HepG2 (cell line): Measurements from ENCODE around the gene ZNF772. TPM values are rescaled to one million over a fixed set of nuclear protein-coding genes. Genes with fewer than 3 reads are reported as not detected.
A peak's percentile ranks its signal among the peaks of the same experiment; 100 is the strongest.
"Not testable (repeated sequence)": the region's sequence is repeated elsewhere in the genome, so short reads cannot be mapped to it uniquely, and the experiment has no call there.

Source experiments
- ASH2L ChIP-seq: fragments of 300-600, 200-600 bp; sonication (generic); IDR thresholded peaks from 2 replicates; pipeline ENCODE4 v1.7.0; 2017; ENCODE audit warnings: low read depth, mild to moderate bottlenecking, moderate library complexity, mixed read lengths, low read length; ENCODE audit not compliant: insufficient read length
- CBX5 ChIP-seq: sonication (generic); formaldehyde crosslinking; IDR thresholded peaks from 2 replicates; pipeline ENCODE4 v1.4.0; 2020; ENCODE audit warnings: missing genetic modification reagents, borderline replicate concordance
- HDAC2 ChIP-seq: sonication (generic); formaldehyde crosslinking; IDR thresholded peaks from 2 replicates; pipeline ENCODE4 v1.4.0; 2020; ENCODE audit warnings: missing genetic modification reagents
- MXI1 ChIP-seq: IDR thresholded peaks from 3 replicates; pipeline ENCODE4 v1.6.1; 2012; ENCODE audit warnings: low read depth, low read length, inconsistent platforms, borderline replicate concordance
- NR2F6 ChIP-seq, 2 experiments: IDR thresholded peaks; 2 replicates each; pipeline ENCODE4 v1.6.1; 2016; ENCODE audit warnings: antibody characterized with exemption in 1 of 2, mild to moderate bottlenecking in 1 of 2
- PHF8 ChIP-seq: sonication (generic); formaldehyde crosslinking; IDR thresholded peaks from 2 replicates; pipeline ENCODE4 v1.5.0; 2020; ENCODE audit warnings: missing genetic modification reagents
- PITX1 ChIP-seq: sonication (generic); formaldehyde crosslinking; IDR thresholded peaks from 2 replicates; pipeline ENCODE4 v1.5.1; 2020; ENCODE audit warnings: mild to moderate bottlenecking, missing genetic modification reagents
- RXRA ChIP-seq: sonication (generic); formaldehyde crosslinking; IDR thresholded peaks from 2 replicates; pipeline ENCODE4 v1.5.1; 2020; ENCODE audit warnings: missing genetic modification reagents
- SOX6 ChIP-seq, 2 experiments: fragments of 450-650 bp in 1 of 2; sonication (generic) in 1 of 2; formaldehyde crosslinking in 1 of 2; IDR thresholded peaks; 2 replicates each; pipeline versions ENCODE4 v1.4.0 to v1.6.1; 2017 to 2020; ENCODE audit warnings: antibody characterized with exemption in 1 of 2, mild to moderate bottlenecking in 1 of 2, missing genetic modification reagents in 1 of 2
- ZFY ChIP-seq: sonication (generic); formaldehyde crosslinking; IDR thresholded peaks from 2 replicates; pipeline ENCODE4 v1.4.0; 2020; ENCODE audit warnings: missing genetic modification reagents
- ZNF274 ChIP-seq: sonication (generic); formaldehyde crosslinking; IDR thresholded peaks from 2 replicates; pipeline ENCODE4 v1.5.1; 2020; ENCODE audit warnings: mild to moderate bottlenecking, missing genetic modification reagents
- polyA plus RNA-seq, 8 experiments: library from polyadenylated mRNA; depleted of rRNA in 3 of 8; stranded (reverse) in 7 of 8; unstranded in 1 of 8; fragments of >200 nt; fragmentation: Illumina TruSeq in 4 of 8; extraction: Trizol in 4 of 8; gene quantifications; 2 replicates each; pipeline versions ENCODE4 v1.2.1 to v1.2.3, GENCODE V29; 2011 to 2016; ENCODE audit warnings: low read depth in 4 of 8, missing spikeins in 1 of 8, mixed read lengths in 1 of 8; ENCODE audit not compliant: insufficient read depth in 1 of 8
- total RNA-seq, 5 experiments: library from RNA; depleted of rRNA; stranded (reverse); fragments of >200 nt; fragmentation: Illumina TruSeq; extraction: Trizol; gene quantifications; 2 replicates each; pipeline ENCODE4 v1.2.3, GENCODE V29; 2016; ENCODE audit warnings: low read depth in 1 of 5
- TF ChIP-seq, protein P1 (sequence below), 2 experiments: fragments of 450-650 bp in 1 of 2; sonication (generic) in 1 of 2; formaldehyde crosslinking in 1 of 2; IDR thresholded peaks; 2 replicates each; pipeline versions ENCODE4 v1.6.1 to v1.8.0; 2016 to 2022; ENCODE audit warnings: antibody characterized with exemption in 1 of 2, mild to moderate bottlenecking in 1 of 2, missing genetic modification reagents in 1 of 2
- TF ChIP-seq, protein P2 (sequence below): sonication (generic); formaldehyde crosslinking; IDR thresholded peaks from 2 replicates; pipeline ENCODE4 v1.9.0; 2022; ENCODE audit warnings: missing genetic modification reagents, mild to moderate bottlenecking, borderline replicate concordance
- TF ChIP-seq, protein P3 (sequence below): sonication (generic); formaldehyde crosslinking; IDR thresholded peaks from 2 replicates; pipeline ENCODE4 v1.4.0; 2020; ENCODE audit warnings: missing genetic modification reagents

The ZNF772 gene
- total and polyA plus RNA-seq, 2 of the 13 experiments (the other 11 are each of a cell fraction or from before 2014, with no cell fraction given), result 3.1 to 17.2 TPM

DNA sequence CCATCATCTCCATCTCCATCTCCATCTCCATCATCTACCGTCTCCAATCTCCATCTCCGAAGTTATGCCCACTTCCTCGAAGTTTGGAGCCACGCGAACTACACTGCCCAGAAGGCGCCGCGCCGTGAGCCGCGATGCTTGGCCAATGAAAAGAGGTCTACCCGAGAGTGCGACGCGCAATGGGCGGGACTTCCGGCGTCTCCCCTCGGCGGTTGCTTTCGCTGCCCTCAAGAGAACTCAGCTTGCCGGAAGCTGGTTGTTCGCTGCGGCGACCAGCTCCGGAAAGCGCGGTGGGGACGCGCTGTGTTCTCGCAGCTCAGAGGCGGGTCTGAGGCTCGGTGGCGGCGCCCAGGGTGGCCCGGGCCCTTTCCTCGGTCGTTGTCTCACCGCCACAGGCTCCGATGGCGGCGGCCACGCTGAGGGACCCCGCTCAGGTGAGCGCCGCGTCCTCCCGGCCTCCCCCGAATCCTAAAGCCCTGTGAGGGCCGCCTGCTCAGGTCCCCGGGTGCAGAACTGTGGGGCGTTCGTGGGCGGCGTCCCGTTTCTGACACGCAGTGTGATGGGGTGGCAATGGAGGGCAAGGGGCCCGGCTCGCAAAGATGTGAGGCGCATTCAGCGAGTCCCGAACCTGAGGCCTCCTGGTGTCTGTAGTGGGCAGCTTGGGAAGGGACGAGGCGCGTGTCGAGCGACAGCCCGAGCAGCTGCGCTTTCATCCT lies 22.5 kb upstream of the ZNF772 start, which contains the start of gene ZNF773 (continued):
- TF ChIP-seq, protein P1, sequence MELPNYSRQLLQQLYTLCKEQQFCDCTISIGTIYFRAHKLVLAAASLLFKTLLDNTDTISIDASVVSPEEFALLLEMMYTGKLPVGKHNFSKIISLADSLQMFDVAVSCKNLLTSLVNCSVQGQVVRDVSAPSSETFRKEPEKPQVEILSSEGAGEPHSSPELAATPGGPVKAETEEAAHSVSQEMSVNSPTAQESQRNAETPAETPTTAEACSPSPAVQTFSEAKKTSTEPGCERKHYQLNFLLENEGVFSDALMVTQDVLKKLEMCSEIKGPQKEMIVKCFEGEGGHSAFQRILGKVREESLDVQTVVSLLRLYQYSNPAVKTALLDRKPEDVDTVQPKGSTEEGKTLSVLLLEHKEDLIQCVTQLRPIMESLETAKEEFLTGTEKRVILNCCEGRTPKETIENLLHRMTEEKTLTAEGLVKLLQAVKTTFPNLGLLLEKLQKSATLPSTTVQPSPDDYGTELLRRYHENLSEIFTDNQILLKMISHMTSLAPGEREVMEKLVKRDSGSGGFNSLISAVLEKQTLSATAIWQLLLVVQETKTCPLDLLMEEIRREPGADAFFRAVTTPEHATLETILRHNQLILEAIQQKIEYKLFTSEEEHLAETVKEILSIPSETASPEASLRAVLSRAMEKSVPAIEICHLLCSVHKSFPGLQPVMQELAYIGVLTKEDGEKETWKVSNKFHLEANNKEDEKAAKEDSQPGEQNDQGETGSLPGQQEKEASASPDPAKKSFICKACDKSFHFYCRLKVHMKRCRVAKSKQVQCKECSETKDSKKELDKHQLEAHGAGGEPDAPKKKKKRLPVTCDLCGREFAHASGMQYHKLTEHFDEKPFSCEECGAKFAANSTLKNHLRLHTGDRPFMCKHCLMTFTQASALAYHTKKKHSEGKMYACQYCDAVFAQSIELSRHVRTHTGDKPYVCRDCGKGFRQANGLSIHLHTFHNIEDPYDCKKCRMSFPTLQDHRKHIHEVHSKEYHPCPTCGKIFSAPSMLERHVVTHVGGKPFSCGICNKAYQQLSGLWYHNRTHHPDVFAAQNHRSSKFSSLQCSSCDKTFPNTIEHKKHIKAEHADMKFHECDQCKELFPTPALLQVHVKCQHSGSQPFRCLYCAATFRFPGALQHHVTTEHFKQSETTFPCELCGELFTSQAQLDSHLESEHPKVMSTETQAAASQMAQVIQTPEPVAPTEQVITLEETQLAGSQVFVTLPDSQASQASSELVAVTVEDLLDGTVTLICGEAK (IDR thresholded peaks at IDR 0.05), result peak; percentile 67
- TF ChIP-seq, protein P1 (CRISPR knock-in tag; IDR thresholded peaks at IDR 0.05), result not testable (repeated sequence)
- TF ChIP-seq, protein P2, sequence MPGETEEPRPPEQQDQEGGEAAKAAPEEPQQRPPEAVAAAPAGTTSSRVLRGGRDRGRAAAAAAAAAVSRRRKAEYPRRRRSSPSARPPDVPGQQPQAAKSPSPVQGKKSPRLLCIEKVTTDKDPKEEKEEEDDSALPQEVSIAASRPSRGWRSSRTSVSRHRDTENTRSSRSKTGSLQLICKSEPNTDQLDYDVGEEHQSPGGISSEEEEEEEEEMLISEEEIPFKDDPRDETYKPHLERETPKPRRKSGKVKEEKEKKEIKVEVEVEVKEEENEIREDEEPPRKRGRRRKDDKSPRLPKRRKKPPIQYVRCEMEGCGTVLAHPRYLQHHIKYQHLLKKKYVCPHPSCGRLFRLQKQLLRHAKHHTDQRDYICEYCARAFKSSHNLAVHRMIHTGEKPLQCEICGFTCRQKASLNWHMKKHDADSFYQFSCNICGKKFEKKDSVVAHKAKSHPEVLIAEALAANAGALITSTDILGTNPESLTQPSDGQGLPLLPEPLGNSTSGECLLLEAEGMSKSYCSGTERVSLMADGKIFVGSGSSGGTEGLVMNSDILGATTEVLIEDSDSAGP, result peak; percentile 48; the same call in 1 of the 2 replicates
- TF ChIP-seq ZFY (peak; percentile 91), ASH2L (peak; percentile 42), NR2F6 (CRISPR knock-in tag; IDR thresholded peaks at IDR 0.05) (0 out of 2 replicates have a peak, but pooled peaks have one; percentile 15), MXI1 (peak; percentile 60; the same call in 1 of the 3 replicates), SOX6 (CRISPR knock-in tag; IDR thresholded peaks at IDR 0.05) (peak; percentile 29; the same call in 1 of the 2 replicates), ZNF274 (CRISPR knock-in tag) (0 out of 2 replicates have a peak, but pooled peaks have one; percentile 49), CBX5 (CRISPR knock-in tag) (peak; percentile 51; the same call in 1 of the 2 replicates), RXRA (CRISPR knock-in tag) (peak; percentile 74), PHF8 (CRISPR knock-in tag) (peak; percentile 96), HDAC2 (CRISPR knock-in tag) (peak; percentile 37; the same call in 1 of the 2 replicates), PITX1 (CRISPR knock-in tag) (peak; percentile 59; the same call in 1 of the 2 replicates)
- TF ChIP-seq NR2F6, SOX6 (IDR thresholded peaks at IDR 0.05): not testable (repeated sequence)
- TF ChIP-seq, protein P3, sequence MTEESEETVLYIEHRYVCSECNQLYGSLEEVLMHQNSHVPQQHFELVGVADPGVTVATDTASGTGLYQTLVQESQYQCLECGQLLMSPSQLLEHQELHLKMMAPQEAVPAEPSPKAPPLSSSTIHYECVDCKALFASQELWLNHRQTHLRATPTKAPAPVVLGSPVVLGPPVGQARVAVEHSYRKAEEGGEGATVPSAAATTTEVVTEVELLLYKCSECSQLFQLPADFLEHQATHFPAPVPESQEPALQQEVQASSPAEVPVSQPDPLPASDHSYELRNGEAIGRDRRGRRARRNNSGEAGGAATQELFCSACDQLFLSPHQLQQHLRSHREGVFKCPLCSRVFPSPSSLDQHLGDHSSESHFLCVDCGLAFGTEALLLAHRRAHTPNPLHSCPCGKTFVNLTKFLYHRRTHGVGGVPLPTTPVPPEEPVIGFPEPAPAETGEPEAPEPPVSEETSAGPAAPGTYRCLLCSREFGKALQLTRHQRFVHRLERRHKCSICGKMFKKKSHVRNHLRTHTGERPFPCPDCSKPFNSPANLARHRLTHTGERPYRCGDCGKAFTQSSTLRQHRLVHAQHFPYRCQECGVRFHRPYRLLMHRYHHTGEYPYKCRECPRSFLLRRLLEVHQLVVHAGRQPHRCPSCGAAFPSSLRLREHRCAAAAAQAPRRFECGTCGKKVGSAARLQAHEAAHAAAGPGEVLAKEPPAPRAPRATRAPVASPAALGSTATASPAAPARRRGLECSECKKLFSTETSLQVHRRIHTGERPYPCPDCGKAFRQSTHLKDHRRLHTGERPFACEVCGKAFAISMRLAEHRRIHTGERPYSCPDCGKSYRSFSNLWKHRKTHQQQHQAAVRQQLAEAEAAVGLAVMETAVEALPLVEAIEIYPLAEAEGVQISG (CRISPR knock-in tag), result peak; percentile 86
